GDM1 (cell line): ENCODE measurements around the gene KRTAP12-4.
"Not testable (repeated sequence)": the region's sequence is repeated elsewhere in the genome, so short reads cannot be mapped to it uniquely, and the experiment has no call there.

Experiments
- DNase-seq: peaks from one replicate; lab custom pipeline; 2025; lab: John Stamatoyannopoulos, UW

KRTAP12-4 gene

DNA sequence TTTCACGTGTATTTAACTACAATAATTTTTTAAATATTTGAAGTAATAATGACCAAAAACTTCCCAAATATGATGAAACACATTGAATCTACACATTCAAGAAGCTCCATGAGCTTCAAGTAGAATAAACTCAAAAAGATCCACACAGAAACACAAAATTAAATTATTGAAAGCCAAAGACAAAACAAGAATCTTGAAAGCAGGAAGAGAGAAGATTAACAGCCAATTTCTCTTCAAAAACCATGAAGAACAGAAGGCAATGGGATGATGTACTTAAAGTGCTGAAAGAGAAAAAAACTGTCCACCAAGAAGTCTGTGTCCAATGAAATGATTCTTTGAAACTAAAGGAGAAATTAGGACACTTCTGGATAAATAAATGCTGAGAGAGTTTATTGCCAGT is 22.4 kb downstream of the KRTAP12-4 start:
- no peak for DNase-seq

DNA sequence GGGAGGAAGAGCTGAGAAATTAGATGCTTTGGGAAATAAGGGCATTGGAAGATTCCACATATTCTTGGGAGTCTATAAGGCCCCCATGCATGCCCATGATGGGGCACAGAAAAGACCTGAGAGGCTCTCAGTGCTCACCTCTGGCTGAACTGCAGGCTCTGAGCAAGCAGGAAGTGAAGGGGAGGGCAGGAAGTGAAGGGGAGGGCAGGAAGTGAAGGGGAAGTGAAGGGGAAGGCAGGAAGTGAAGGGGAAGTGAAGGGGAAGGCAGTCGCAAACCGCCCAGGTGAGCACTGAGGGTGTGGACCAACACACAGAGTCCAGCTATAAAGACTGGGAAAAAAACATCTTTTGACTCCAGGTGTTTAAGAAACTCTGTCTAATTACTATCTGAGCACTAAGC is 24.0 kb downstream of the KRTAP12-4 start:
- no peak for DNase-seq

DNA sequence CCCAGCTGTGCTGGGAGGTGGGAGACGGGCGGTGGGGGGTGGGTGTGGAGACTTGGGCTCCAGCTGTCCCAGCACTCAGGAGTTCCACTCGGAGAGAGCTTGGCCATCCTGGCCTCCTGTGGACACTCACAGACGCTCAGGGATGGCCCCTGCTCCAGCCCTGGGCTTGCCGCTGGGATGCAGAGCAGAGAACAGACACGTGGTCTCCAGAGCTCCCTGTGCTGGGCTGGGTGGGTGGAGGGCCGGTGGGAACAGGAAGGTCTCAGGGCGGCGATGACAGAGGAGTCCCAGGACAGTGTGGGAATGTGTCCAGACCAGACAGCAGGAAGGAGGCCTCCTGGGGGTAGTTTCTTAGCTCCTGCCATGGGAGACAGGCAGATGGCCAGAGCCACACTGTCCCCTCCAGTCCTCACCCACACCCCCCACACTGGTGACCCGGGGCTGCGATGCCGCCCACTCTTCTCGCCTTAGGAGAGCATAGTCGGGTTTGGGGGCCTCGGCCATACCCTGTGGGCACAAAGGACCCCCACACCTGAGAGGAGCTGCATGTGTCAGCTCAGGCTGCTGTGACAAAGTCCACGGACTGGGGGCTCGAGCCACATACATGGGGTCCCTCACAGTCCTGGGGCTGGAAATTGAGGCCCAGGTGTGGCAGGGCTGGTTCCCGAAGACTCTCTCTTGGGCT is 25.6 kb downstream of the KRTAP12-4 start:
- DNase-seq, result no peak

- not testable (repeated sequence) for DNase-seq
Measured at GRCh38 chr21:44627831-44628233, 26.6 kb downstream of the KRTAP12-4 start.

GRCh38 chr21:44627181-44627822 is 27.2 kb downstream of the KRTAP12-4 start:
- DNase-seq, result not testable (repeated sequence)

DNA sequence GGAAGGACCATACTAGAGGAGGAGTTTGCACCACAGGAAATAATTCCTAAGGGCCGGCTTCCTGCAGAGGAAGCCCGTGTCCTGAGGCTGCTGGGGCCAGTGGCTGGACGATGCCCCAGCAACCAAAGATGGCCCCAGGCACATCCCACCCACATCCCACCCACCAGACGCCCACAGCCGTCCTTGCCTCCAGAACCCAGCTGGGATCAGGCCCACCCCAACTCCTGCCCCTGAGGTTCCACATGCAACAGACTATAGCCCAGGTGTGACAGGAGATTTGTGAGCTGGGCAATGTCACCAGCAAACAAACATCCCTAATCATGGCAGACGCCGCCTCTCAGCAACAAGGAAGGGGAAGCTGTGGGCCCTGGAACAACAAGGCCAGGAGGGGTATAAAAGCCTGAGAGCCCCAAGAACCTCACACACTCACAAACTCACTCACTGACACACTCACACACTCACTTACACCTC is 27.8 kb downstream of the KRTAP12-4 start, which contains the start of gene KRTAP10-9:
TSS of gene KRTAP10-9 (plus strand) at position 421 of the 471 bp plus-strand sequence. CDS start 79 bp downstream, outside the sequence.
- DNase-seq, result no peak

- DNase-seq, result no peak
Measured at GRCh38 chr21:44626262-44626661, 28.2 kb downstream of the KRTAP12-4 start.

- no peak for DNase-seq
Measured at GRCh38 chr21:44625756-44626155, 28.7 kb downstream of the KRTAP12-4 start.

GRCh38 chr21:44623575-44623974 is 30.9 kb downstream of the KRTAP12-4 start:
- DNase-seq, result no peak

GRCh38 chr21:44619886-44620285 is 34.6 kb downstream of the KRTAP12-4 start:
- no peak for DNase-seq

GRCh38 chr21:44618909-44619308 is 35.5 kb downstream of the KRTAP12-4 start:
- no peak for DNase-seq

GRCh38 chr21:44618504-44618903 is 36.0 kb downstream of the KRTAP12-4 start:
- DNase-seq, result peak; percentile 4

GRCh38 chr21:44617071-44617501 is 37.4 kb downstream of the KRTAP12-4 start:
- DNase-seq, result no peak

DNA sequence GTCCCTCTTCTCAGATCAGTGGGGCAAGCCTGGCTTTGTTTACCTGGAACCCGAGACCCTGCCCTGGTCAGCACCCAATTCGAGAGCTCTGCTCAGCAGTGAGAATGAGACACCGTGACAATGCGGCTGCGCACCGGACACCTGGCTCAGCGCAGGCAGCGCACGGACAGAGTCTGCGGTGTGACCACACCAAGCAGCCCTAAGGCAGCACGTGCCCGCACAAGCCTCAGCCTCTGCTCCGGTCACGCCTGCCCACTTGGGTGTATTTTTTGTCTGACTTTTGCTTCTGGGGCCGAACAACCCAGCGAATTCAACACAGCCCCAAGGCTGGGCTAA is 37.9 kb downstream of the KRTAP12-4 start:
- DNase-seq, result no peak

GRCh38 chr21:44615911-44616590 is 38.4 kb downstream of the KRTAP12-4 start:
- DNase-seq, result no peak

DNA sequence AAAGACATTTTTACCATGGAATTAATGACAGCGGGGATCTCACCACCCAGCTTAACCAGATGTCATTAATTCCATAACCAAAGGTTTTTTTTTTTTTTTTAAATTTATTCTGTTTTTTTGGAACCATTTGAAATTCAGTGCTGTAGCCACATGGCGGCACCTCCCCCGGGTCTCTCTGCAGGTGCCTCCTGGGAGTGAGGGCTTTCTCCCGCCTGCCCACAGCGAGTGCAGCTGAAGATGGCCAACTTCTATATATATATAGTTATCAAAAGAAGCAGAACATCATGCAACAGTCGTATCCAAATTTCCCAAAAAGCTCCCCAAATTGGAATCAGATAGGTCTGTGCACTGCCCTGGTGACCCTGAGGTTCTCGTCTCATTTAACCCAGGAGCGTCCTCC is 39.0 kb downstream of the KRTAP12-4 start:
- no peak for DNase-seq

DNA sequence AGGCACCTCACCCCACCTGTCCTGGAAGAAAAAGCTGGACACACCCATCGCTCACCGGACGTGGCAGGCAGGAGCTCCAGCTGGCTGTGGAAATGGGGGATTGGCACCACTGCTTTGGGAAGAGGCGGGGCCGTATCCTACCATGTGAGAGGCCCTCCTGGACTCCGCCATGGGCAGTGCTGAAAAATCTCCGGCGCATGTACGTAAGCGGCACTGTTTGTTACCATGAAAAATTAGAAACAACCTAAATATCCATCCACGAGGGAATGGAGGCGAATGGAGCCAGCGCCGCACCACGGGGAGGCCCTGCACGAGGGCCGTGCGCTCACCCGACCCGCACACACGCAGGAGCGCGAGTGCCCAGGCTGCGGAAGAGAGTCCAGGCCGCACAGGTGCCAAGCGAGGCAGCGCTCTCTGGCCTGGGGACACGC is 39.5 kb downstream of the KRTAP12-4 start:
- DNase-seq, result no peak

- no peak for DNase-seq
Measured at GRCh38 chr21:44614161-44614631, 40.3 kb downstream of the KRTAP12-4 start.

DNA sequence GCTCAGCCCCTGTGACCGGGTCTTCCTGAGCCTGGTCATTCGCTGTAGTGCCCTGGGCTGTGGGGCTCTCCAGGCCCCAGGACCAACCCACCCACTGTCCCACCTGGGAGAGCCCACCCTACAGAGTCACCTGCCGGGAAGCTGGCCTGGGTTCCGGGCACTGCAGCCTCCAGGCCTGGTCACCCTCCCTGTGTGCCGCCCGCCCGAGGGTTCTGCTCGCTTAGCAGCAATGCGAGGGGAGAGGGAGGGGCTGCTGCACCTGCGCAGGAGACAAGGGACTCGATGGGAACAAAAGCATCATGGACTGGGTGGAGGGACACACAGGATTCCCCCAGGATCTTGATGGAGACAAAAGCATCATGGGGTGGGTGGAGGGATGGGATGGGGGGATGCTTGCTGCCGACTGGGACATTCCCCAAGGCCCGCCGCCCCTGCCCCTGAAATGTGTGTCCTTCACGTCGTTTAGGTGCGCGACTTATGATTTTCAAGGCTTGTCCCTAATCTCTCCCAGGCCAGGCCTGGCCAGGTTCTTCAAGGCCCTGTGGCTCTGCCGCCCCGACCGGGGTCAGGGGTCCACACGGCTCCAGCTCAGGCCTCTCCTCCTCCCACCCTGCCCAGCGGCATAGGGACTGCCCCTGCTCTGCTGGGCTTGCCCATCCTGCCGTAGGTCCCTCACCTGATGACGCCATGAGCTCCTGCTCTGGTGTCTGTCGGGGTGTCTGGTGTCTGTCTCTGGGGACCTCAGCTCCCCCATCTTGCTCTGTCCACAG is 40.9 kb downstream of the KRTAP12-4 start:
- no peak for DNase-seq

GRCh38 chr21:44612669-44613229 is 41.7 kb downstream of the KRTAP12-4 start:
- no peak for DNase-seq

GRCh38 chr21:44612029-44612486 is 42.4 kb downstream of the KRTAP12-4 start, which contains the start of gene KRTAP10-8:
Gene KRTAP10-8 (plus strand): TSS chr21:44612079. CDS start chr21:44612101, 22 bp downstream.
- no peak for DNase-seq
